NT2/D1 (cell line): ENCODE results near the gene FAM107B.

Experiments used
- SUZ12 ChIP-seq: IDR thresholded peaks from 2 replicates; pipeline ENCODE4 v1.6.1; 2011; ENCODE audit not compliant: insufficient read length, insufficient read depth; ENCODE audit errors: extremely low read depth
- YY1 ChIP-seq: IDR thresholded peaks from 2 replicates; pipeline ENCODE4 v1.6.1; 2011; ENCODE audit not compliant: insufficient read length, insufficient read depth
- ZNF274 ChIP-seq: IDR thresholded peaks from 2 replicates; pipeline ENCODE4 v1.6.1; 2011; ENCODE audit warnings: mild to moderate bottlenecking, low read depth, low read length

- no peak for TF ChIP-seq YY1
- TF ChIP-seq ZNF274 = no peak
- no peak for TF ChIP-seq SUZ12
Observed at GRCh38 chr10:14594878-14595525, 179.7 kb downstream of the FAM107B start.
